M059J (cell line): ENCODE data around the gene IFIT3. TPM values are rescaled to one million over a fixed set of nuclear protein-coding genes. Genes with fewer than 3 reads are reported as not detected.
"Not testable (repeated sequence)": the region's sequence is repeated elsewhere in the genome, so short reads cannot be mapped to it uniquely, and the experiment has no call there.

Experiments
- DNase-seq: peaks from one replicate; pipeline ENCODE4 v3.0.0-alpha.2; 2012; ENCODE audit warnings: low read depth
- total RNA-seq: library from RNA; depleted of rRNA; stranded (reverse); fragments of >200 nt; shearing (Covaris generic); gene quantifications from 2 replicates; pipeline ENCODE4 v1.2.3, GENCODE V29; 2014; rRNA removed

The IFIT3 gene, protein sequence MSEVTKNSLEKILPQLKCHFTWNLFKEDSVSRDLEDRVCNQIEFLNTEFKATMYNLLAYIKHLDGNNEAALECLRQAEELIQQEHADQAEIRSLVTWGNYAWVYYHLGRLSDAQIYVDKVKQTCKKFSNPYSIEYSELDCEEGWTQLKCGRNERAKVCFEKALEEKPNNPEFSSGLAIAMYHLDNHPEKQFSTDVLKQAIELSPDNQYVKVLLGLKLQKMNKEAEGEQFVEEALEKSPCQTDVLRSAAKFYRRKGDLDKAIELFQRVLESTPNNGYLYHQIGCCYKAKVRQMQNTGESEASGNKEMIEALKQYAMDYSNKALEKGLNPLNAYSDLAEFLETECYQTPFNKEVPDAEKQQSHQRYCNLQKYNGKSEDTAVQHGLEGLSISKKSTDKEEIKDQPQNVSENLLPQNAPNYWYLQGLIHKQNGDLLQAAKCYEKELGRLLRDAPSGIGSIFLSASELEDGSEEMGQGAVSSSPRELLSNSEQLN
- total RNA-seq, result 303 and 380 TPM in 2 replicates

DNA sequence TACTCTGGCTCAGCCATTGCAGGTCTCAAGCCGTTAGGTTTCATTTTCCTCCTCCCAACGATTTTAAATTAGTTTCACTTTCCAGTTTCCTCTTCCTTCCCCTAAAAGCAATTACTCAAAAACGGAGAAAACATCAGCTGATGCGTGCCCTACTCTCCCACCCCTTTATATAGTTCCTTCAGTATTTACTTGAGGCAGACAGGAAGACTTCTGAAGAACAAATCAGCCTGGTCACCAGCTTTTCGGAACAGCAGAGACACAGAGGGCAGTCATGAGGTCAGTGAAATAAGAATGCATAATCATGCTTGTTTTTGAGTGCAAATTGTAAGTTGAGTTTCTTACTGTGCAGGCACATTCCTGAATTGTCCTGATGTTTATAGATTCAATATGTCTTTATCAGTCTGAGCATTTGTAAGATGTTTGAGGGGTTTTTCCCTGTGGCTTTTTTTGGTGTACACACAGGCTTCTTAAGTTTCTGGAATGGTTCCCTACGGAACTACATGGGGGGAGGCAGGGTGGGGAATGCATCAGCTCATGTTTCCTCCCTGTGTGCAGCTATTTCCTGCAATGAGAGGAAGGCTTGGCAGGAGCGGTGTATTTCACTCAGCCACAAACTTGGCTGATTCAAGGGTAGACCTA is at the start of gene IFIT3:
TSS of gene IFIT3 (plus strand) at position 195 of the 639 bp plus-strand sequence. CDS start at position 272, 77 bp downstream.
- peak; percentile 91 for DNase-seq

DNA sequence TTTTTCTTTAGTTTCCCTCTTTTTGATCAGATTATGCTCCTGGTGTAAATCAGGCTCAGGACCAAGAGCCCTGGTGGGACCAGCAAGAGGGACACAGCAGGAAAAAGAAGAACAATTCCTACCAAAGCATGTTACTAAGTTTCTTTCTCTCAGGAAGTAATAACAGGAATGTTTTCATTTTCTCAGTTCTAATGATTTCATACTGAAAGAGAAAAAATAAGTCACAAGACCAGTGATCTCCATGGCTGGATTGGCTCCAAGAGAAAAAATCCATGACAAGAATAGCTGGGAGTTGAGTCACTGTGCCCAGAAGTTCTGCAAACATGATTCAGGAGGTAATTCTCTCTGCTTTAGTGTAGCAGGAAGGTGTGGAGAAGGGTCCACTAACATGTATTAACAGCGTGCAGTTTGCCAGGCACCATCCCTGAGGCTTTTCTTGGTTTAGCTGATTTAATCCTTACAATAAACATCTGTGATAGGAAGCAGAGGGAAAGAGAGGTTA is 49.7 kb upstream of the IFIT3 start:
- peak; percentile 99 for DNase-seq

DNA sequence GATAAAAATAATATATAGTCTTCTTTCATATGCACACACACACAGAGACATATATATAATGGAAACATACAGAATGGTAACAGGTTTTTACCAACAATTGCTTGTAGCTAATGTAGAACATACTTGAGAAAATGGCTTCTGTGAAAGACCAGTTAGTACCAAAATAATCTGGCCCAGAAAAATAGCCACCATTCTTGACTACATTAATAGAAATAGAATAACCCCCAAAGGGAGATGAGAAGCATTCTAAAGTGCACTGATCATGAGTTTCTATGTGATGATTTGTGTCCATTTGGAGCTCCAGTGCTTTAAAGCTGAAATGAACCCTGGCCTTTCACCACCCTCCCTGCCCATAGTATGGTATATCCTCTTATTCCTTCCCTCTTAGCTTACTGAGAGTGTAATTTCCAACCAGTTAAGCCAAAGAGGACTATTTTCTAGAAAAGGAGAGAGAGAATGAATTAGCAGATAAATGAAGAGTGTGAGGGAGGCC is 48.9 kb upstream of the IFIT3 start:
- no peak for DNase-seq

DNA sequence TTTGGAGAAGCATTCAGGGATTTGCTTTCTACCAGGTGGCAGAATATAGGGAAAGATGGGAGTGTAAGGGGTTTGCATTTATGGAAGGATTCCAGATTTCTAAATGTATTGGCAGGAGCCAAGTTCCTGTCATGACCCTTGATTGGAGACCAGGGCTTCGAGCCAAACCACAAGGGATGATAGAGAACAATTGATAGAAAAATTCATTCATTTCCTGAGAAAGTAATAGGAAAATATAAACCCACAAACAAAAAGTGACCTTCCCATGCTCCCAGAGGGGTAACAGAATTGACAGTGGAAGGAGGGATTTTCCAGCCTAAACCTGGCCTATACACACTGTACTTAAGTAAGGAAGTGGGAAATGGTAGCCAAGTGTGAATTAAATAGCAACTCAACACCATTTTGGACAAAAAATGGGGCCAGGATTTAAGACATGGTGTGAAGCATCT is 48.4 kb upstream of the IFIT3 start:
- DNase-seq, result peak; percentile 77

DNA sequence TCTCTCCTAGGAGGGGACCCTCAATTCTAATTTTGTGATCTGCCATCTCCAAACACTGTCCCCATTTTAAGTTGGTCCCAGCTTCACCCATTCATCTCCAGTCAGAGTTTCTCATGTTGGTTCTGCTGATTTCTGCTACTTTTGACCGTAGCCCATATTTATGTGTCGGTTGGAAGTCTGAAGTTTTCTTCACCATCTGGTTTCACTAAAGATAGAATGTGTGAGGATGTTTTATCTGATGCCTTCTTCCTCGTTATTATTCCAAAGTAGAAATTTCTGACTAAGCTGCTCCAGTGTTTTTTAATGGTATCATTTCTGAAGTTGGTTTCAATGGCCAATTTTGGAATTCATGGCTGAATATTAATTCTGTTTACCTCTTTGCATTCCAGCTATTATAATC is 47.3 kb upstream of the IFIT3 start:
- no peak for DNase-seq

DNA sequence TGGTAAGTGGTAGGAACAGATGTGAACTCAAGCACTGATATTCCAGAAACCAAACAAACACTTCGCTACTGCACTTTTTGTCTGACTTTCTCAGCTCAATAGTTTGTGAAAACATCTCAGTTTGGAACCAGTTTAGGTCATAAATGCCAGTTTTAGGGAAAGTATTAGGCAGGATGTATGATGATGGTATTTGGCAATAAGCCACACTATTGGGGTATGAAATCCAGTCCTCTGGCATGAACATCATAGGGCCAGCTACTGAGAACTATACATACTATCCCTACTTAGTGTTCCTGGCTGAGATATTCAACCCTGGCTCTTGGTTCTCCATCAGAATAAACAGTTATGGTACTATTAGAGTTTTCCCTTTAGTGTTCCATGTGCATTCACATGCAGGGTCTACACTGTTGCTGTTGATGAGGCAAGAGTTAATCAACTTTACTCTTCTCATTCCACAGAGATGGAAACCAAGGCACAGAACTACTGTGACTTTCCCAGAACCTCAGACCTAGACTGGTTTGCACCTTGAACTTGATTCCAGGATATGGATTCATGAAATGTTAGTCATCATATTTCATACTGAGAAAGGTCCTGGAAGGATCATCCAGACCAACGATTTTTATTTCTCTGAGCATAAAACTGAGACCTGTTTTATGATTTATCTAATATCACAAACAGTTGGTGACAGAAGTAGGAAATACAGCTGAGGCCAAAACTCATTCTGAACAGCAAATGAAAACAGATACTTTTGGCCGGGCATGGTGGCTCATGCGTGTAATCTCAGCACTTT is 46.0 kb upstream of the IFIT3 start:
- DNase-seq, result no peak

DNA sequence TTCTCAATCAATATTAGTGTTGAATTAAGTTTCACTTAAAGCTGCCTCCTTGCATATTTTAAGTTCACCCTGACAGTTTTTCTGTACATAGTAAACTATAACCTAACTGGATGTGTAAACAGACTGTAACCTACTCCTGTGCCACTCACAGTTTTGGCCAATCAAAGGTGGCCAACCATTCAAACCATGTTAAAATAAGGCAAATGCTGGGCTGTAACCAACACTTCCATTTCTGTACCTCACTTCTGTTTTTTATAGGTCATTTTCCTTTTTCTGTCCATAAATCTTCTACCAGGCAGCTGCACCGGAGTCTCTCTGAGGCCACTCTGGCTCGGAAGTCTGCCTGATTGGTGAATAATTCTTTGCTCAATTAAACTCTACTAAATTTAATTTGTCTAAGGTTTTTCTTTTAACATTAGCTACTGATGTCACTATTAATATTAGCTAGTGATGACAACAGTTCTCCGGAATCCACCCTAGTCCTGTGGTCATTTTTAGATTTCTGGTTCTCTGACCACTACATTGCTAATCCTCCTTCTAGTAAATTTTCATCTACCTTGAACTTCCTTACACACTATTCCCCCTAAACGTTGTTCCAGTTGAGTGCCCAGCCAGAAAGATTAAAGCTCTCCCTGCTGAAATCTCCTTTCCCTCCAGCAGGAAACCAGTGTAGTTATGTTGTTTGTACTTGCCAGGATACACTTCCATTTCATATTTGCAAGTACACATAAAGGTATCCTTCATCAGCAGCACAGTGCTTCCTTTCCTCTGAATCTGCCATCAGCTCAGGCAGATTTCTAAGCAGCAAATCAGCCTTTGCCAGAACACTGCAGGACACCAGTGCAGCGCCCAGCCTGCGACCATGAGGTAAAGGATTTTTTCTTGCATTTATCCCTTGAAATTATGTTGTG is 44.5 kb upstream of the IFIT3 start:
- peak; percentile 89 for DNase-seq

DNA sequence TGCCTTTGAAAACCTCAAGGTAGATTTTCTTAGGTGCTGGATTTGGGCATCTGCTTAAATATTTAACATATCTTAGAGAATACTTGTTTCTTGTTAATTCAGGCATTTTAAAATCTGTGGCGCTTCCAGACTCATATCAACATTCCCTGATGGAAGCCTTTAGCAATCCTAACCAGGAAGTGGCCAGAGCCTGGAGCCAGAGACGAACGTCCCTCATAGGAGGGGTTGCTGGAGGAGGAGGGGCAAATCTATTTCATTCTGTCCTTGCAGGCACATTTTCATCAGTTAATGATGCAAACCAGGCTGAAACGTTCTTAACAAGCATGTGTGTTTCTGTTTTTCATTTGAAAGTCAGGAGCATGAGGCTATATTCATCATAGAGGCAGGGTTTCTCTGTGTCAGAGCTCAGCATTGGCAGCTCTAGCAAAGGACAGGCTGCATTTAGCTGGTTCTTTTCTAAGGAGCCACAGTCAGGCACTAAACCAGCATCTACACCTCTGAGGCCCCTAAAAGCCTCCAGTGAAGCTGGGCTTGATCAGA is 43.8 kb upstream of the IFIT3 start:
- peak; percentile 84 for DNase-seq

DNA sequence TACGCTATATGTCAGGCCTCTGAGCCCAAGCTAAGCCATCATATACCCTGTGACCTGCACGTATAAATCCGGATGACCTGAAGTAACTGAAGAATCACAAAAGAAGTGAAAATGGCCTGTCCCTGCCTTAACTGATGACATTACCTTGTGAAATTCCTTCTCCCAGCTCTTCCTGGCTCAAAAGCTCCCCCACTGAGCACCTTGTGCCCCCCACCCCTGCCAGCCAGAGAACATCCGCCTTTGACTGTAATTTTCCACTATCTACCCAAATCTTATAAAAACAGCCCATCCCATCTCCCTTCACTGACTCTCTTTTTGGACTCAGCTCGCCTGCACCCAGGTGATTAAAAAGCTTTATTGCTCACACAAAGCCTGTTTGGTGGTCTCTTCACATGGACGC is 43.1 kb upstream of the IFIT3 start:
- DNase-seq, result not testable (repeated sequence)

DNA sequence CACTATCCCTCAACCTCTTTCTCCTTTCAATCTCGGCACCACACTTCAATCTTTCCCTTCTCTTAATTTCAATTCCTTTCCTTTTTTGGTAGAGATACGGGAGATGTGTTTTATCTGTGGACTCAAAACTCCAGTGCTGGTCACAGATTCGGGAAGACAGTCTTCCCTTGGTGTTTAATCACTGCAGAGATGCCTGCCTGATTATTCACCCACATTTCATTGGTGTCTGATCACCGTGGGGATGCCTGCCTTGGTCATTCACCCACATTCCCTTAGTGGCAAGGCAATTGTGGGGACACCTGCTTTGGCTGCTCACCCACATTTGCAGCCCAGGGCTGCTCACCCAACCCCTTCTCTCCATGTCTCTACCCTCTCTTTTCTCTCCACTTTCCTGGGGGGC is 42.5 kb upstream of the IFIT3 start:
- peak; percentile 75 for DNase-seq

DNA sequence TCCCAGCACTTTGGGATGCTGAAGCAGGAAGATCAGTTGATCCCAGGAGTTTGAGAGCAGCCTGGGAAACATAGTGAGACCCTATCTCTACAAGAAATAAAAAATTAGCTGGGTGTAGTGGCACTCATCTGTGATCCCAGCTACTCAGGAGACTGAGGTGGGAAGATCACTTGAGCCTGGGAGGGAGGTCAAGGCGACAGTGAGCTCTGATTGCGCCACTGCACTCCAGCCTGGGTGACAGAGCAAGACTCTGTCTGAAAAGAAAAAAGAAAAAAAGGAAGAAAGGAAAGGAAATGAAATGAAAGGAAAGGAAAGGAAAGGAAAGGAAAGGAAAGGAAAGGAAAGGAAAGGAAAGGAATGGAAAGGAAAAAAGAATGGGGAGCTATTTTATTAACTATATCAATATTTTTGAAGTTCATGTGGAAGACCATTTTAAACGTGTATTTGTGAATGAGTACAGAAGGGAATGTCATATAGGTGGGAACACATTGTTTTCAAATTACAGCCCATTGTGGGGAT is 33.0 kb upstream of the IFIT3 start:
- DNase-seq, result no peak

DNA sequence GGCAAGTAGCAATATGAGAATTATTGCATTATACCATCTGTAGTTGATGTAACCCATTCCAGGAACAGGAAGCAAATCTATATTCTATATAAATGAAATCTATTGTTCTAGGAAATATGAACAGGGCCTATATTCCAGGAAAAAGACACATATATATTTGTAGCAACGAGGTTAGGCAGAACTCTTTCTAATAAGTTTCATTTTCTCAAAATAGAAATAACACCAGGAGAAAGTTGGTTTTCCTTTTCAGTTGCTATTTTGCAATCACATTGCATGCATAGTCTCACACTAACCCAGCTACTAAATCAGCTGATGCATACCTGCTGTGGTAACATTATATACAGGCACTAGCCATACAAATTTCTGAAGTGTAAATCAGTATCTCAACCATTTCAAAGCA is 32.2 kb upstream of the IFIT3 start:
- peak; percentile 52 for DNase-seq

DNA sequence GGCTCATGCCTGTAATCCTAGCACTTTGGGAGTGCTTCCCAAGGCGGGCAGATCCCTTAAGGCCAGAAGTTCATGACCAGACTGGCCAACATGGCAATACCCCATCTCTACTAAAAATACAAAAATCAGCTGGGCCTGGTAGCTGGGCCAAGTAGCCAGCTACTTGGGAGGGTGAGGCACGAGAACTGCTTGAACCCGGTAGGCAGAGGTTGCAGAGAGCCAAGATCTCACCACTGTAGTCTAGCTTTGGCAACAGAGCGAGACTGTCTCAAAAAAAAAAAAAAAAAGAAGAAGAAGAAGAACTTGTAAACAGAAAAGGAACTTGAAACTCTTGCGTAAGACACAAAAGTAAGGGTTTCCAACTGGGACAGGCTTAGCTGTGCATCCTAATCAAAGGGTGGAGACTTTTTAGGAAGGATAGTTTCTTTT is 31.6 kb upstream of the IFIT3 start:
- DNase-seq, result peak; percentile 56

DNA sequence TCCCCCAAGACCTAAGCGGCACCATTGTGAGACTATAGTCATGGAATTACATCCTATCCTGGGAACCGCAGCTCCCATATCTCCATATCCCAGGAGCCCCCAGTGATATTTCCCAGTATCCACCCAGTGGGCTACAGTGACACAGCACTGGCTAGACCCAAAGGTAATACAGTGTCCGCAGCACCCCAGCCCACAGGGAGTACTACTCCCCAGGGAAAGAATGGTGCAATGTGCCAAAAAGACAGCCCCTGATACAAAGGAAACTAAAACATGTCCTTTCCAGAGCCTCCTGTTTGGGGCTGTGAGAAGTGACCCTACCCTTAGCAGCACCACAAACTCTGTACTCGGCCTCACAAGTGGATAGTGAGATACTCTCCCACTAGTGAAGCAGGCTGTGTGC is 30.4 kb upstream of the IFIT3 start:
- no peak for DNase-seq

DNA sequence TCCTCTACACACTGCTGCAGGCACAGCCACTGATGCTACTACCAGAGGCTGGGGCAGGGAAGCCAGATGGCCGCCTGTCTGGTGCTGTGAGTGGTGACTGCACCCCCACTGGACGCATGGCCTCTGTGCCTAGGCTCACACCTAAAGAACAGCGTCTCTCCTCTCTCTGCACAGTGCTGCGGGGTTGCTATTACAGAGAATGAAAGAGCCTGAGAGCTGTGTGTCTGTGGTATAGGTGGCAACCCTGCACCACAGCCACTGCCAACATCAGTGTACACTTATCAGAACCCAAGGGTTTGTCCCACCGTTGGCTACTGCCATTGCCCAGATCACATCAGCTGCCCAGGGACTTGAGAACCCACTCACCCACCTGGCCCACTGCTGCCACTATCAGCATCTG is 30.0 kb upstream of the IFIT3 start:
- DNase-seq, result no peak

DNA sequence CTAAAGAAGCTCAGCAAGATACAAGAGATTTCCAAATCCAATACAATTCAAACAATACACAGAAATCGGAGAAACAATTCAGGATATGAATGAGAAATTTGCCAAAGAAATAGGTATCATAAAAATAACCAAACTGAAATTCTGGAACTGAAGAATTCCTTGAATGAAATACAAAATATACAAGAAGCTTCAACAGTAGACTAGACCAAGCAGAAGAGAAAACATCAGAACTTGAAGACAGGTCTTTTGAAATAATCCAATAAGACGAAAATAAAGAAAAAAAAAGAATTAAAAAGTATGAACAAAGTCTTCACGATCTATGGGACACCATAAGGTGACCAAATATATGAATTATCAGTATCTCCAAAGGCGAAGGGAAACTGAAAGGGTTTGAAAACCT is 28.8 kb upstream of the IFIT3 start:
- no peak for DNase-seq

DNA sequence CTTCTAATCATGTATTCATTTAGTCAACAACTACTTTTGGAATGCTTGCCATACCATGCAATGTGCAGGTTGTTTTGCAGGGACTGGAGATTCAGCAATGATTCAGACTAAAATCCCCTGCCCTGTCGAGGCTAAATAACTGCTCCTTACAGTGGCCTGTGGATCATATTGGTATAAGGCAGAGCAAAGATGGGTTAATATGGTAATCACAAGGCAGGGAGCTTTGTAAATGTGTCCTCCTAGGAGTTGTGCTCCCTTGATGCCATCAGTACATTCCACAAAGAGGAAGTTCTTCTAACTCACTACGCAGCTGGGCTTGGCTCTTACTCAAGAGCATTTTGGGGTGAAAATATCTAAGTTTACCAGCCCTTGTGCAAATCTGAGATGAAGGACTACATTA is 26.6 kb upstream of the IFIT3 start:
- DNase-seq, result peak; percentile 48

DNA sequence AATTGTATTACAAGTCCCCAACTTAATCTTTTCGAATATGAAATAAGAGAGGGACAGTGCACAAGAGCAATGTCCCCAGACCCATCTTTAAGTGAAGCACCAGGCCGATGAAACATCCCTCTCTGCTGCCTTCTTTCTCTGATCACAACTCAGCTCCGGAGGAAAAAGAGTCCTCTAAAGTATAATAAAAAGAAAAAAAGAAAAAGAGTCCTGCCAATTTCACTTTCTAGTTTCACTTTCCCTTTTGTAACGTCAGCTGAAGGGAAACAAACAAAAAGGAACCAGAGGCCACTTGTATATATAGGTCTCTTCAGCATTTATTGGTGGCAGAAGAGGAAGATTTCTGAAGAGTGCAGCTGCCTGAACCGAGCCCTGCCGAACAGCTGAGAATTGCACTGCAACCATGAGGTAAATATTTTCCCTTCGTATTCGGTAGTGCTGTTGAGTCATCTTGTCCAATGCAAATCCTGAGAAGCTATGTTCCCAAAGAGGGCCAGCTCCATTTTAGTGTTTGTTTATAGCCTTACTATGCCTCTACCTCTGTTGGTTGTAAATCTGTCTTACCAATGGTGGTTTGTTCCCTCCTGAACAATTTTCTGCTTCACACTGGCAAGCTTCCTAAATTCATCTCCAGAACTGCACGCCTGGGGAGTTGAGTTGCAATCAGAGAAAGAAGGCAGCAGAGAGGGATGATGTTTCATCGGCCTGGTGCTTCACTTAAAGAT is 25.9 kb upstream of the IFIT3 start, which contains the start of gene IFIT2:
TSS of gene IFIT2 (plus strand) at position 326 of the 725 bp plus-strand sequence. CDS start at position 404, 78 bp downstream.
- peak; percentile 81 for DNase-seq

DNA sequence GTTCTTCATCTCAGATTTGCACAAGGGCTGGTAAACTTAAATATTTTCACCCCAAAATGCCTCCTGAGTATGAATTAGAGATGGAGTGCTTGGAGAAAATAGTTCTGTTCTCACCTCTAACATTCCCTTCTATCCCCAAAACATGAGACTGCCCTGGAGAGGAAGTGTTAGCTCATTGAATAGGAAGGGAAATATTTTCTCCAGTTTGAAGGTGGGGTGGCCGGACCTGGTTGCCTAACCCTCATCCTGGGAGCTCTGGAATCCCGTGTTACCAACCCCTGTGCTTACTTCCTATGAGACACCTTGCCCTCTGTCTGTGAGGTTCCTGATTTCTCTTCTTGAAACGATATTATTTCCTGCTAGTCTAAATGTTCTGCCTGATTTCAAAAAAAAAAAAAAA is 25.2 kb upstream of the IFIT3 start:
- DNase-seq, result peak; percentile 60
